Measurements from ENCODE around the gene ATRAID.

The ATRAID gene

GRCh38 chr2:27220091-27220490 is 8.2 kb downstream of the ATRAID start:
- FAIRE-seq (no peak), DNase-seq (ENCODE audit: insufficient read length, low spot score) (no peak)
- no peak for TF ChIP-seq POLR2A (IDR thresholded peaks at IDR 0.05; ENCODE audit: low read depth, low read length)

- FAIRE-seq (no peak), DNase-seq (ENCODE audit: insufficient read length, low spot score) (no peak)
- no peak for TF ChIP-seq POLR2A (IDR thresholded peaks at IDR 0.05; ENCODE audit: low read depth, low read length)
Measured at GRCh38 chr2:27221166-27221565, 9.3 kb downstream of the ATRAID start.

- no peak for FAIRE-seq
- no peak for DNase-seq (ENCODE audit: insufficient read length, low spot score)
- no peak for TF ChIP-seq POLR2A (IDR thresholded peaks at IDR 0.05; ENCODE audit: low read depth, low read length)
Measured at GRCh38 chr2:27222407-27222806, 10.6 kb downstream of the ATRAID start.

GRCh38 chr2:27223416-27223815 is 11.6 kb downstream of the ATRAID start:
- DNase-seq (ENCODE audit: insufficient read length, low spot score) = no peak
- no peak for FAIRE-seq
- no peak for TF ChIP-seq POLR2A (IDR thresholded peaks at IDR 0.05; ENCODE audit: low read depth, low read length)

GRCh38 chr2:27225526-27225925 is 13.7 kb downstream of the ATRAID start:
- FAIRE-seq (no peak), DNase-seq (ENCODE audit: insufficient read length, low spot score) (no peak)
- no peak for TF ChIP-seq POLR2A (IDR thresholded peaks at IDR 0.05; ENCODE audit: low read depth, low read length)

- FAIRE-seq (no peak), DNase-seq (ENCODE audit: insufficient read length, low spot score) (no peak)
- no peak for TF ChIP-seq POLR2A (IDR thresholded peaks at IDR 0.05; ENCODE audit: low read depth, low read length)
Measured at GRCh38 chr2:27227501-27227900, 15.7 kb downstream of the ATRAID start.

- no peak for TF ChIP-seq POLR2A (IDR thresholded peaks at IDR 0.05; ENCODE audit: low read depth, low read length)
- DNase-seq (ENCODE audit: insufficient read length, low spot score) (no peak), FAIRE-seq (no peak)
Measured at GRCh38 chr2:27231921-27232320, 20.1 kb downstream of the ATRAID start.

GRCh38 chr2:27233341-27233740 is 21.5 kb downstream of the ATRAID start:
- no peak for TF ChIP-seq POLR2A (IDR thresholded peaks at IDR 0.05; ENCODE audit: low read depth, low read length)
- FAIRE-seq (no peak), DNase-seq (ENCODE audit: insufficient read length, low spot score) (no peak)

- DNase-seq (ENCODE audit: insufficient read length, low spot score) = no peak
Measured at GRCh38 chr2:27236136-27236535, 24.3 kb downstream of the ATRAID start.

GRCh38 chr2:27236626-27237025 is 24.8 kb downstream of the ATRAID start:
- no peak for FAIRE-seq
- no peak for DNase-seq (ENCODE audit: insufficient read length, low spot score)
- TF ChIP-seq POLR2A (IDR thresholded peaks at IDR 0.05; ENCODE audit: low read depth, low read length) = no peak

More at GRCh38 chr2:27236136-27236535, 24.3 kb downstream of the ATRAID start:
- no peak for TF ChIP-seq POLR2A (IDR thresholded peaks at IDR 0.05; ENCODE audit: low read depth, low read length)
- FAIRE-seq = no peak

- TF ChIP-seq POLR2A (IDR thresholded peaks at IDR 0.05; ENCODE audit: low read depth, low read length) = no peak
- FAIRE-seq (no peak), DNase-seq (ENCODE audit: insufficient read length, low spot score) (no peak)
Measured at GRCh38 chr2:27237341-27237945, 25.6 kb downstream of the ATRAID start.

GRCh38 chr2:27238976-27239375 is 27.1 kb downstream of the ATRAID start:
- no peak for TF ChIP-seq POLR2A (IDR thresholded peaks at IDR 0.05; ENCODE audit: low read depth, low read length)
- no peak for DNase-seq (ENCODE audit: insufficient read length, low spot score)
- FAIRE-seq = no peak

- DNase-seq (ENCODE audit: insufficient read length, low spot score) (no peak), FAIRE-seq (no peak)
- no peak for TF ChIP-seq POLR2A (IDR thresholded peaks at IDR 0.05; ENCODE audit: low read depth, low read length)
Measured at GRCh38 chr2:27240406-27240805, 28.6 kb downstream of the ATRAID start.

- TF ChIP-seq POLR2A (IDR thresholded peaks at IDR 0.05; ENCODE audit: low read depth, low read length) = no peak
- no peak for FAIRE-seq
- DNase-seq (ENCODE audit: insufficient read length, low spot score) = no peak
Measured at GRCh38 chr2:27241761-27242613, 30.1 kb downstream of the ATRAID start.

- no peak for TF ChIP-seq POLR2A (IDR thresholded peaks at IDR 0.05; ENCODE audit: low read depth, low read length)
- FAIRE-seq (no peak), DNase-seq (ENCODE audit: insufficient read length, low spot score) (no peak)
Measured at GRCh38 chr2:27242614-27242951, 30.7 kb downstream of the ATRAID start.

Data from H54 (cell line).